ENCODE data around the gene MRPL22.

MRPL22 gene

GRCh38 chr5:154944716-154945115, 3.8 kb downstream of the MRPL22 start:
- no peak overlapping the region for H3K27ac ChIP-seq (ENCODE audit: low read length)
- peaks cover 13 to 22% of the 10 kb centered on the region in 2 donors for H3K4me1 ChIP-seq (ENCODE audit: control insufficient read depth in 1 of 2, insufficient read depth in 2 of 2, low read length in 2 of 2)
- no peaks in the 10 kb centered on the region for H3K9me3 ChIP-seq (ENCODE audit: control insufficient read depth in 1 of 2, low read length in 2 of 2)
- H3K27me3 ChIP-seq (ENCODE audit: low read depth, low read length): no peaks in the 10 kb centered on the region
- no peak overlapping the region for H3K4me3 ChIP-seq (ENCODE audit: low read depth in 1 of 2, low read length in 2 of 2)
- H3K36me3 ChIP-seq (ENCODE audit: control insufficient read depth in 1 of 2, insufficient read depth in 2 of 2, low read length in 2 of 2): no peaks in the 10 kb centered on the region

GRCh38 chr5:154945695-154946301, 4.9 kb downstream of the MRPL22 start:
- Histone ChIP-seq H3K4me3 (ENCODE audit: low read depth in 1 of 2, low read length in 2 of 2) (no peak overlapping the region), H3K27ac (ENCODE audit: low read length) (no peak overlapping the region), H3K27me3 (ENCODE audit: low read depth, low read length) (no peaks in the 10 kb centered on the region), H3K36me3 (ENCODE audit: control insufficient read depth in 1 of 2, insufficient read depth in 2 of 2, low read length in 2 of 2) (no peaks in the 10 kb centered on the region), H3K4me1 (ENCODE audit: control insufficient read depth in 1 of 2, insufficient read depth in 2 of 2, low read length in 2 of 2) (peaks cover 13 to 19% of the 10 kb centered on the region in 2 donors), H3K9me3 (ENCODE audit: control insufficient read depth in 1 of 2, low read length in 2 of 2) (no peaks in the 10 kb centered on the region)

- H3K9me3 ChIP-seq (ENCODE audit: control insufficient read depth in 1 of 2, low read length in 2 of 2): no peaks in the 10 kb centered on the region
- no peaks in the 10 kb centered on the region for H3K27me3 ChIP-seq (ENCODE audit: low read depth, low read length)
- peaks cover 7 to 10% of the 10 kb centered on the region in 2 donors for H3K4me1 ChIP-seq (ENCODE audit: control insufficient read depth in 1 of 2, insufficient read depth in 2 of 2, low read length in 2 of 2)
- H3K27ac ChIP-seq (ENCODE audit: low read length): no peak overlapping the region
- H3K36me3 ChIP-seq (ENCODE audit: control insufficient read depth in 1 of 2, insufficient read depth in 2 of 2, low read length in 2 of 2): peaks cover 0 to 3% of the 10 kb centered on the region in 2 donors
- no peak overlapping the region for H3K4me3 ChIP-seq (ENCODE audit: low read depth in 1 of 2, low read length in 2 of 2)
Measured at GRCh38 chr5:154947778-154948177, 6.9 kb downstream of the MRPL22 start.

GRCh38 chr5:154948313-154948712, 7.4 kb downstream of the MRPL22 start:
- Histone ChIP-seq H3K4me3 (ENCODE audit: low read depth in 1 of 2, low read length in 2 of 2) (no peak overlapping the region), H3K4me1 (ENCODE audit: control insufficient read depth in 1 of 2, insufficient read depth in 2 of 2, low read length in 2 of 2) (peaks cover 5 to 6% of the 10 kb centered on the region in 2 donors), H3K9me3 (ENCODE audit: control insufficient read depth in 1 of 2, low read length in 2 of 2) (no peaks in the 10 kb centered on the region), H3K27ac (ENCODE audit: low read length) (no peak overlapping the region), H3K36me3 (ENCODE audit: control insufficient read depth in 1 of 2, insufficient read depth in 2 of 2, low read length in 2 of 2) (peaks cover 0 to 3% of the 10 kb centered on the region in 2 donors), H3K27me3 (ENCODE audit: low read depth, low read length) (no peaks in the 10 kb centered on the region)

- no peaks in the 10 kb centered on the region for H3K9me3 ChIP-seq (ENCODE audit: control insufficient read depth in 1 of 2, low read length in 2 of 2)
- H3K4me1 ChIP-seq (ENCODE audit: control insufficient read depth in 1 of 2, insufficient read depth in 2 of 2, low read length in 2 of 2): peaks cover 5 to 6% of the 10 kb centered on the region in 2 donors
Measured at GRCh38 chr5:154949781-154950180, 8.9 kb downstream of the MRPL22 start.

GRCh38 chr5:154956712-154957111, 15.8 kb downstream of the MRPL22 start:
- Histone ChIP-seq H3K27me3 (ENCODE audit: low read depth, low read length) (no peaks in the 10 kb centered on the region), H3K9me3 (ENCODE audit: control insufficient read depth in 1 of 2, low read length in 2 of 2) (no peaks in the 10 kb centered on the region), H3K27ac (ENCODE audit: low read length) (no peak overlapping the region), H3K4me3 (ENCODE audit: low read depth in 1 of 2, low read length in 2 of 2) (no peak overlapping the region), H3K4me1 (ENCODE audit: control insufficient read depth in 1 of 2, insufficient read depth in 2 of 2, low read length in 2 of 2) (no peaks in the 10 kb centered on the region), H3K36me3 (ENCODE audit: control insufficient read depth in 1 of 2, insufficient read depth in 2 of 2, low read length in 2 of 2) (peaks cover 19 to 32% of the 10 kb centered on the region in 2 donors)

More at GRCh38 chr5:154949781-154950180, 8.9 kb downstream of the MRPL22 start:
- Histone ChIP-seq H3K36me3 (ENCODE audit: control insufficient read depth in 1 of 2, insufficient read depth in 2 of 2, low read length in 2 of 2) (peaks cover 0 to 3% of the 10 kb centered on the region in 2 donors), H3K4me3 (ENCODE audit: low read depth in 1 of 2, low read length in 2 of 2) (no peak overlapping the region), H3K27me3 (ENCODE audit: low read depth, low read length) (no peaks in the 10 kb centered on the region), H3K27ac (ENCODE audit: low read length) (no peak overlapping the region)

- Histone ChIP-seq H3K27me3 (ENCODE audit: low read depth, low read length) (no peaks in the 10 kb centered on the region), H3K36me3 (ENCODE audit: control insufficient read depth in 1 of 2, insufficient read depth in 2 of 2, low read length in 2 of 2) (peaks cover 36 to 52% of the 10 kb centered on the region in 2 donors), H3K4me1 (ENCODE audit: control insufficient read depth in 1 of 2, insufficient read depth in 2 of 2, low read length in 2 of 2) (no peaks in the 10 kb centered on the region), H3K27ac (ENCODE audit: low read length) (no peak overlapping the region), H3K4me3 (ENCODE audit: low read depth in 1 of 2, low read length in 2 of 2) (no peak overlapping the region), H3K9me3 (ENCODE audit: control insufficient read depth in 1 of 2, low read length in 2 of 2) (no peaks in the 10 kb centered on the region)
Measured at GRCh38 chr5:154962494-154962893, 21.6 kb downstream of the MRPL22 start.

- Histone ChIP-seq H3K4me1 (ENCODE audit: control insufficient read depth in 1 of 2, insufficient read depth in 2 of 2, low read length in 2 of 2) (no peaks in the 10 kb centered on the region), H3K27me3 (ENCODE audit: low read depth, low read length) (no peaks in the 10 kb centered on the region), H3K4me3 (ENCODE audit: low read depth in 1 of 2, low read length in 2 of 2) (no peak overlapping the region), H3K36me3 (ENCODE audit: control insufficient read depth in 1 of 2, insufficient read depth in 2 of 2, low read length in 2 of 2) (peaks cover 26 to 39% of the 10 kb centered on the region in 2 donors), H3K27ac (ENCODE audit: low read length) (no peak overlapping the region), H3K9me3 (ENCODE audit: control insufficient read depth in 1 of 2, low read length in 2 of 2) (no peaks in the 10 kb centered on the region)
Measured at GRCh38 chr5:154966081-154966841, 25.4 kb downstream of the MRPL22 start.

GRCh38 chr5:154966874-154967273, 26.0 kb downstream of the MRPL22 start:
- H3K4me3 ChIP-seq (ENCODE audit: low read depth in 1 of 2, low read length in 2 of 2): no peak overlapping the region
- H3K4me1 ChIP-seq (ENCODE audit: control insufficient read depth in 1 of 2, insufficient read depth in 2 of 2, low read length in 2 of 2): no peaks in the 10 kb centered on the region
- H3K36me3 ChIP-seq (ENCODE audit: control insufficient read depth in 1 of 2, insufficient read depth in 2 of 2, low read length in 2 of 2): peaks cover 20 to 35% of the 10 kb centered on the region in 2 donors
- H3K27me3 ChIP-seq (ENCODE audit: low read depth, low read length): no peaks in the 10 kb centered on the region
- no peaks in the 10 kb centered on the region for H3K9me3 ChIP-seq (ENCODE audit: control insufficient read depth in 1 of 2, low read length in 2 of 2)
- no peak overlapping the region for H3K27ac ChIP-seq (ENCODE audit: low read length)

GRCh38 chr5:154967421-154968024, 26.6 kb downstream of the MRPL22 start:
- no peak overlapping the region for H3K4me3 ChIP-seq (ENCODE audit: low read depth in 1 of 2, low read length in 2 of 2)
- H3K4me1 ChIP-seq (ENCODE audit: control insufficient read depth in 1 of 2, insufficient read depth in 2 of 2, low read length in 2 of 2): no peaks in the 10 kb centered on the region
- H3K36me3 ChIP-seq (ENCODE audit: control insufficient read depth in 1 of 2, insufficient read depth in 2 of 2, low read length in 2 of 2): peaks cover 16 to 34% of the 10 kb centered on the region in 2 donors
- H3K27ac ChIP-seq (ENCODE audit: low read length): no peak overlapping the region
- no peaks in the 10 kb centered on the region for H3K27me3 ChIP-seq (ENCODE audit: low read depth, low read length)
- H3K9me3 ChIP-seq (ENCODE audit: control insufficient read depth in 1 of 2, low read length in 2 of 2): no peaks in the 10 kb centered on the region

- Histone ChIP-seq H3K9me3 (ENCODE audit: control insufficient read depth in 1 of 2, low read length in 2 of 2) (no peaks in the 10 kb centered on the region), H3K4me1 (ENCODE audit: control insufficient read depth in 1 of 2, insufficient read depth in 2 of 2, low read length in 2 of 2) (no peaks in the 10 kb centered on the region), H3K36me3 (ENCODE audit: control insufficient read depth in 1 of 2, insufficient read depth in 2 of 2, low read length in 2 of 2) (peaks cover 15 to 34% of the 10 kb centered on the region in 2 donors), H3K4me3 (ENCODE audit: low read depth in 1 of 2, low read length in 2 of 2) (no peak overlapping the region), H3K27ac (ENCODE audit: low read length) (no peak overlapping the region), H3K27me3 (ENCODE audit: low read depth, low read length) (no peaks in the 10 kb centered on the region)
Measured at GRCh38 chr5:154968953-154969352, 28.1 kb downstream of the MRPL22 start.
